H9 (cell line): ENCODE results near the gene DPEP2. TPM values are rescaled to one million over a fixed set of nuclear protein-coding genes. Genes with fewer than 3 reads are reported as not detected.
A peak's percentile ranks its signal among the peaks of the same experiment; 100 is the strongest.

ENCODE experiments used
- DNase-seq: peaks from one replicate; pipeline ENCODE4 v3.0.0-alpha.2; 2017
- H2AFZ ChIP-seq: one replicate; pipeline ENCODE4 v1.6.1; 2013; ENCODE audit warnings: mild to moderate bottlenecking, low read length, control low read depth, moderate library complexity
- H2AK5ac ChIP-seq: 2 replicates; pipeline ENCODE4 v1.6.1; 2013; ENCODE audit warnings: low read length, control low read depth, mixed read lengths; ENCODE audit not compliant: insufficient read length
- H2BK120ac ChIP-seq: one replicate; pipeline ENCODE4 v1.6.1; 2013; ENCODE audit warnings: low read depth, mild to moderate bottlenecking, low read length, control low read depth, inconsistent platforms; ENCODE audit not compliant: poor library complexity, severe bottlenecking
- H2BK12ac ChIP-seq: 2 replicates; pipeline ENCODE4 v1.6.1; 2013; ENCODE audit warnings: low read length, control low read depth, mixed read lengths, low read depth; ENCODE audit not compliant: insufficient read length
- H2BK15ac ChIP-seq: 2 replicates; pipeline ENCODE4 v1.6.1; 2013; ENCODE audit warnings: low read depth, low read length, control low read depth
- H2BK20ac ChIP-seq: one replicate; pipeline ENCODE4 v1.6.1; 2013; ENCODE audit warnings: low read depth, mild to moderate bottlenecking, low read length, control low read depth, inconsistent platforms; ENCODE audit not compliant: poor library complexity, severe bottlenecking
- H2BK5ac ChIP-seq: 2 replicates; pipeline ENCODE4 v1.6.1; 2013; ENCODE audit warnings: low read length, control low read depth, mixed read lengths; ENCODE audit not compliant: insufficient read length
- H3K14ac ChIP-seq: 2 replicates; pipeline ENCODE4 v1.6.1; 2013; ENCODE audit warnings: low read length, control low read depth; ENCODE audit not compliant: insufficient read depth
- H3K18ac ChIP-seq: 2 replicates; pipeline ENCODE4 v1.6.1; 2013; ENCODE audit warnings: low read depth, mild to moderate bottlenecking, mixed read lengths, low read length, control low read depth; ENCODE audit not compliant: insufficient read length
- H3K23ac ChIP-seq: 2 replicates; pipeline ENCODE4 v1.6.1; 2013; ENCODE audit warnings: low read length, control low read depth, mixed read lengths, low read depth; ENCODE audit not compliant: insufficient read length
- H3K23me2 ChIP-seq: 2 replicates; pipeline ENCODE4 v1.6.1; 2013; ENCODE audit warnings: low read depth, mild to moderate bottlenecking, mixed read lengths, low read length, control low read depth; ENCODE audit not compliant: insufficient read length, poor library complexity, severe bottlenecking
- H3K27ac ChIP-seq: 2 replicates; pipeline ENCODE4 v1.5.1; 2013; ENCODE audit warnings: low read length, control low read depth, mixed read lengths, low read depth; ENCODE audit not compliant: insufficient read length
- H3K27me3 ChIP-seq: 2 replicates; pipeline ENCODE4 v1.6.1; 2013; ENCODE audit warnings: low read length, control low read depth, inconsistent platforms; ENCODE audit not compliant: insufficient read depth
- H3K4ac ChIP-seq: 2 replicates; pipeline ENCODE4 v1.6.1; 2013; ENCODE audit warnings: low read depth, mild to moderate bottlenecking, control low read depth, inconsistent platforms, low read length, moderate library complexity
- H3K4me1 ChIP-seq: 2 replicates; pipeline ENCODE4 v1.6.1; 2013; ENCODE audit warnings: low read length, control low read depth, inconsistent platforms; ENCODE audit not compliant: insufficient read depth
- H3K4me2 ChIP-seq: 2 replicates; pipeline ENCODE4 v1.6.1; 2013; ENCODE audit warnings: low read length, control low read depth, mixed read lengths; ENCODE audit not compliant: insufficient read length, insufficient read depth
- H3K56ac ChIP-seq: 2 replicates; pipeline ENCODE4 v1.6.1; 2013; ENCODE audit warnings: low read depth, mild to moderate bottlenecking, mixed read lengths, low read length, control low read depth; ENCODE audit not compliant: insufficient read length
- H3K79me1 ChIP-seq: 2 replicates; pipeline ENCODE4 v1.6.1; 2013; ENCODE audit warnings: low read depth, mild to moderate bottlenecking, moderate library complexity, low read length, control low read depth, inconsistent platforms; ENCODE audit not compliant: insufficient read depth, poor library complexity, severe bottlenecking
- H3K79me2 ChIP-seq: 2 replicates; pipeline ENCODE4 v1.6.1; 2013; ENCODE audit warnings: low read length, control low read depth, inconsistent platforms; ENCODE audit not compliant: insufficient read depth
- H3K9ac ChIP-seq: 2 replicates; pipeline ENCODE4 v1.6.1; 2013; ENCODE audit warnings: low read length, control low read depth, mixed read lengths; ENCODE audit not compliant: insufficient read length; ENCODE audit errors: extremely low read depth
- H3K9me3 ChIP-seq: one replicate; pipeline ENCODE4 v1.6.1; 2013; ENCODE audit warnings: low read depth, low read length, inconsistent platforms; ENCODE audit not compliant: control insufficient read depth
- H3T11ph ChIP-seq: one replicate; pipeline ENCODE4 v1.6.1; 2013; ENCODE audit warnings: mild to moderate bottlenecking, low read length, control low read depth, inconsistent platforms
- H4K20me1 ChIP-seq: one replicate; pipeline ENCODE4 v1.6.1; 2013; ENCODE audit not compliant: control insufficient read depth, insufficient read length, insufficient read depth
- H4K5ac ChIP-seq: 2 replicates; pipeline ENCODE4 v1.6.1; 2013; ENCODE audit warnings: low read depth, mild to moderate bottlenecking, mixed read lengths, low read length, control low read depth; ENCODE audit not compliant: insufficient read length
- H4K8ac ChIP-seq: replicated peaks from 2 replicates; pipeline ENCODE4 v1.6.1; 2013; ENCODE audit warnings: low read length, control low read depth, mixed read lengths, low read depth; ENCODE audit not compliant: insufficient read length
- H4K91ac ChIP-seq: 2 replicates; pipeline ENCODE4 v1.6.1; 2013; ENCODE audit warnings: low read depth, mild to moderate bottlenecking, moderate library complexity, mixed read lengths, low read length, control low read depth; ENCODE audit not compliant: insufficient read length
- H3K27ac Mint-ChIP-seq, 3 experiments: 2 replicates in 2 of 3; 3 replicates in 1 of 3; pipeline ENCODE4 v1.8.0; 2020 to 2021; ENCODE audit warnings: mixed read lengths in 3 of 3, mild to moderate bottlenecking in 1 of 3, moderate library complexity in 1 of 3
- H3K27me3 Mint-ChIP-seq: 2 replicates; pipeline ENCODE4 v1.8.0; 2021; ENCODE audit warnings: low read depth, mild to moderate bottlenecking, moderate library complexity, mixed read lengths
- H3K36me3 Mint-ChIP-seq, 3 experiments: 2 replicates in 2 of 3; 3 replicates in 1 of 3; pipeline ENCODE4 v1.8.0; 2020 to 2021; ENCODE audit warnings: low read depth in 3 of 3, mixed read lengths in 3 of 3; ENCODE audit not compliant: insufficient read depth in 1 of 3
- H3K4me1 Mint-ChIP-seq, 2 experiments: 2 replicates each; pipeline ENCODE4 v1.8.0; 2020; ENCODE audit warnings: mixed read lengths in 2 of 2
- H3K4me3 Mint-ChIP-seq, 2 experiments: 2 replicates in 1 of 2; 3 replicates in 1 of 2; pipeline ENCODE4 v1.8.0; 2020 to 2021; ENCODE audit warnings: mild to moderate bottlenecking in 2 of 2, mixed read lengths in 2 of 2, moderate library complexity in 1 of 2
- H3K9me3 Mint-ChIP-seq, 2 experiments: 2 replicates in 1 of 2; 3 replicates in 1 of 2; pipeline ENCODE4 v1.8.0; 2020; ENCODE audit warnings: mild to moderate bottlenecking in 2 of 2, mixed read lengths in 2 of 2, moderate library complexity in 1 of 2
- CTCF ChIP-seq: fragments of 200-600 bp; sonication (generic); conservative IDR thresholded peaks from 3 replicates; pipeline ENCODE4 v1.8.0; 2021; ENCODE audit warnings: antibody characterized with exemption, mild to moderate bottlenecking
- WGBS: extraction: QIAGEN DNeasy Blood & Tissue Kit; methylation state at CpG from one replicate; pipeline ENCODE4 v1.1.7; 2013; ENCODE audit warnings: missing lambda C conversion rate, low lambda C conversion rate, mixed read lengths; ENCODE audit not compliant: insufficient read length; ENCODE audit errors: extremely low coverage; 5-methylcytosine and 5-hydroxymethylcytosine counted together
- total RNA-seq: library from RNA; stranded (reverse); gene quantifications from 2 replicates; pipeline ENCODE4 v1.2.1, GENCODE V29; 2021

The DPEP2 gene
- total RNA-seq, 1 experiment from 2014 or later, result not detected

DNA sequence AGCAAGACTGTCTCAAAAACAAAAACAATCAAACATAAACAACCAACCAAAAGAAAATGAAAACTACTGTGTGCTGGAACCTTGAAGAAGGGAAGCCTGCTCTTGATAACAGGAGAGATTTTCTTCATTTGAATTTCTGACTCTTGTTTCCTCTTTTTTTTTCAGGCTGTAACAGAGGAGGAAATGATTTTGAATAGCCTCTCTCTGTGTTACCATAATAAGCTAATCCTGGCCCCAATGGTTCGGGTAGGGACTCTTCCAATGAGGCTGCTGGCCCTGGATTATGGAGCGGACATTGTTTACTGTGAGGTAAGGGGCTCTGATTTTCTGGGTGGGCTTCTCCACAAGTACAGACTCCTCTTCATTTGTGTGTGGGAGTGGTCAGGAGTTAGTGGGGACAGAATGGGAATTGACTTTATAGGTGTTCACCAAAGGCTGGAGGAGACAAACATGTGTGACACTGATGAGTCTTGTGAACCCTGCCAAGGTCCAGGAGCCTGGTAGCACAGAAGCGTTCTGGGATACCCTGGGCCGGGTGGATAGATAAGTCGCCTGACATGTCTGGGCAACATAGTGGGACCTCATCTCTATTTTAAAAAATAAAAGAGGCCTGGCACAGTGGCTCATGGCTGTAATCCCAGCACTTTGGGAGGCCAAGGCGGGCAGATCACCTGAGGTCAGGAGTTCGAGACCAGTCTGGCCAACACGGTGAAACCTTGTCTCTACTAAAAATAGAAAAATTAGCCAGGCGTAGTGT, 38.7 kb upstream of the DPEP2 start:
- Histone ChIP-seq H2AK5ac (no peak overlapping the region), H3K18ac (no peak overlapping the region), H3K79me2 (no peaks in the 10 kb centered on the region), H3K23me2 (no peaks in the 10 kb centered on the region), H3K4ac (no peak overlapping the region), H2BK20ac (no peak overlapping the region), H2BK5ac (no peak overlapping the region), H3T11ph (no peak overlapping the region), H4K5ac (no peak overlapping the region), H3K9me3 (no peaks in the 10 kb centered on the region), H3K9ac (no peak overlapping the region), H3K23ac (no peak overlapping the region), H2AFZ (no peak overlapping the region), H3K27me3 (no peaks in the 10 kb centered on the region), H3K79me1 (no peaks in the 10 kb centered on the region), H3K4me1 (no peaks in the 10 kb centered on the region), H4K91ac (no peak overlapping the region), H2BK15ac (no peak overlapping the region), H3K4me2 (no peak overlapping the region), H4K20me1 (no peaks in the 10 kb centered on the region), H2BK12ac (no peak overlapping the region), H3K56ac (no peak overlapping the region), H4K8ac (no peak overlapping the region), H3K27ac (no peak overlapping the region), H3K14ac (no peak overlapping the region), H2BK120ac (no peak overlapping the region)
- Mint-ChIP-seq H3K36me3 (peaks cover 7 to 20% (median 15%) of the 10 kb centered on the region in 3 experiments; a peak in 6 of 7 replicates), H3K27me3 (no peaks in the 10 kb centered on the region), H3K9me3 (no peaks in the 10 kb centered on the region), H3K4me1 (peaks cover 2 to 3% of the 10 kb centered on the region in 2 experiments; a peak in 2 of 4 replicates), H3K27ac (peak overlapping the region in 2 of 3 experiments; percentile 25 to 88; a peak in 3 of 7 replicates), H3K4me3 (no peak overlapping the region; a peak in 1 of 5 replicates)
- WGBS, result no CpG with 5 or more reads among the region's 9 CpGs
- no peak for TF ChIP-seq CTCF
- DNase-seq, result no peak
